ENCODE results near the gene CALU. TPM values are rescaled to one million over a fixed set of nuclear protein-coding genes. Genes with fewer than 3 reads are reported as not detected.

CALU gene
- total RNA-seq, 2 experiments from 2014 or later: 43.2 to 44.2 TPM

- intact Hi-C loops (cut with micrococcal nuclease): no loop called here
- peaks cover 30% of the 10 kb centered on the region for H3K36me3 Mint-ChIP-seq
- DNase-seq: no peak
- H3K4me3 Mint-ChIP-seq: no peak overlapping the region
- ChIA-PET CTCF (interaction anchor here (1.6 kb wide), 1 partner anchor 11 kb away, joined by 4 read pairs; no protein-coding TSS in a partner anchor), POLR2A (no interaction called here)
- H3K9me3 Mint-ChIP-seq: no peaks in the 10 kb centered on the region
- no peaks in the 10 kb centered on the region for H3K27me3 Mint-ChIP-seq
- H3K4me1 Mint-ChIP-seq (ENCODE audit: low read depth): no peaks in the 10 kb centered on the region
- no peak overlapping the region for H3K27ac Mint-ChIP-seq
These were observed 18.0 kb downstream of the CALU start for GRCh38 chr7:128757203-128757602.

- Mint-ChIP-seq H3K36me3 (peaks cover 27% of the 10 kb centered on the region), H3K27me3 (no peaks in the 10 kb centered on the region), H3K27ac (no peak overlapping the region), H3K4me1 (ENCODE audit: low read depth) (no peaks in the 10 kb centered on the region), H3K9me3 (no peaks in the 10 kb centered on the region), H3K4me3 (no peak overlapping the region)
- CTCF ChIA-PET: interaction anchor here (1.2 kb wide), 1 partner anchor 18 kb away, joined by 3 read pairs; no protein-coding TSS in a partner anchor
- no peak for DNase-seq
- intact Hi-C loops (cut with micrococcal nuclease): no loop called here
- POLR2A ChIA-PET: no interaction called here
These were observed 19.4 kb downstream of the CALU start for GRCh38 chr7:128758553-128758952.

GRCh38 chr7:128759242-128759641 is 20.1 kb downstream of the CALU start:
- H3K27me3 Mint-ChIP-seq: no peaks in the 10 kb centered on the region
- no peak for DNase-seq
- ChIA-PET POLR2A (no interaction called here), CTCF (no interaction called here)
- intact Hi-C loops (cut with micrococcal nuclease): no loop called here
- H3K36me3 Mint-ChIP-seq: peaks cover 25% of the 10 kb centered on the region
- no peaks in the 10 kb centered on the region for H3K9me3 Mint-ChIP-seq
- H3K27ac Mint-ChIP-seq: no peak overlapping the region
- H3K4me3 Mint-ChIP-seq: no peak overlapping the region
- no peaks in the 10 kb centered on the region for H3K4me1 Mint-ChIP-seq (ENCODE audit: low read depth)

- H3K27me3 Mint-ChIP-seq: no peaks in the 10 kb centered on the region
- POLR2A ChIA-PET: no interaction called here
- CTCF ChIA-PET: no interaction called here
- DNase-seq: no peak
- intact Hi-C loops (cut with micrococcal nuclease): no loop called here
- H3K4me1 Mint-ChIP-seq (ENCODE audit: low read depth): no peaks in the 10 kb centered on the region
- H3K4me3 Mint-ChIP-seq: no peak overlapping the region
- H3K9me3 Mint-ChIP-seq: no peaks in the 10 kb centered on the region
- peaks cover 35% of the 10 kb centered on the region for H3K36me3 Mint-ChIP-seq
- H3K27ac Mint-ChIP-seq: no peak overlapping the region
These were observed 24.4 kb downstream of the CALU start for GRCh38 chr7:128763541-128763940.

DNA sequence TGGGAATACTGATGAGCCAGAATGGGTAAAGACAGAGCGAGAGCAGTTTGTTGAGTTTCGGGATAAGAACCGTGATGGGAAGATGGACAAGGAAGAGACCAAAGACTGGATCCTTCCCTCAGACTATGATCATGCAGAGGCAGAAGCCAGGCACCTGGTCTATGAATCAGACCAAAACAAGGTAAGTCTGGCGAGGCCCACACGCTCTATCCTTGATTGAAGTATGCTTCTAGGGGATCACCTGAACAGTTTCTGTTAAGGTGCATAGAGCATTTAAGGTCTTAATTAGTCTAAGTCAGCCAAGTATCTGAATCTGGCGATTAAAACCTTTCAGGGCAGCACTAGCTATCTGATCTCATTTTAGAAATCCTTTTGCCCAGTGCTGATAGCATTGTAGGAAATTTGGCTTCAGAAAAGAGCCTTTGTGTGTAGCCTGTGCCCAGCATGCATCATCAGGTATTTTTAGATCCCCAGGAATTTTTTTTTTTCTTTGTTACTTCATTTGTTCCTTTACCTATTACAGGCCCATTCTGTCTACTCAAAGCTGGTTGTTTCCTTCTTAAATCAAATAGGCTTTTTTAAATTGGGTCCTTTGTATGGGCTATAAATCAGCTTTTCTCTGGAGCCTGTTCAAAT is 28.4 kb downstream of the CALU start:
- Mint-ChIP-seq H3K9me3 (no peaks in the 10 kb centered on the region), H3K36me3 (peaks cover 56% of the 10 kb centered on the region), H3K4me1 (ENCODE audit: low read depth) (no peaks in the 10 kb centered on the region), H3K27me3 (no peaks in the 10 kb centered on the region), H3K4me3 (no peak overlapping the region), H3K27ac (no peak overlapping the region)
- intact Hi-C loops (cut with micrococcal nuclease): no loop called here
- ChIA-PET POLR2A (no interaction called here), CTCF (interaction anchor here (0.9 kb wide), 1 partner anchor 11 kb away, joined by 4 read pairs; no protein-coding TSS in a partner anchor)
- no peak for DNase-seq

GRCh38 chr7:128770233-128770632 is 31.1 kb downstream of the CALU start:
- H3K27me3 Mint-ChIP-seq: no peaks in the 10 kb centered on the region
- H3K9me3 Mint-ChIP-seq: no peaks in the 10 kb centered on the region
- DNase-seq: no peak
- peaks cover 65% of the 10 kb centered on the region for H3K36me3 Mint-ChIP-seq
- ChIA-PET POLR2A (no interaction called here), CTCF (no interaction called here)
- intact Hi-C loops (cut with micrococcal nuclease): no loop called here
- H3K4me1 Mint-ChIP-seq (ENCODE audit: low read depth): no peaks in the 10 kb centered on the region
- H3K4me3 Mint-ChIP-seq: no peak overlapping the region
- H3K27ac Mint-ChIP-seq: no peak overlapping the region

- H3K27me3 Mint-ChIP-seq: no peaks in the 10 kb centered on the region
- H3K4me3 Mint-ChIP-seq: no peak overlapping the region
- ChIA-PET POLR2A (no interaction called here), CTCF (no interaction called here)
- no peak for DNase-seq
- H3K27ac Mint-ChIP-seq: no peak overlapping the region
- peaks cover 14% of the 10 kb centered on the region for H3K4me1 Mint-ChIP-seq (ENCODE audit: low read depth)
- H3K9me3 Mint-ChIP-seq: peaks cover 20% of the 10 kb centered on the region
- intact Hi-C loops (cut with micrococcal nuclease): no loop called here
- H3K36me3 Mint-ChIP-seq: peaks cover 57% of the 10 kb centered on the region
These were observed 34.4 kb downstream of the CALU start for GRCh38 chr7:128773604-128774003.

GRCh38 chr7:128774029-128774689 is 35.0 kb downstream of the CALU start:
- Mint-ChIP-seq H3K27ac (no peak overlapping the region), H3K36me3 (peaks cover 54% of the 10 kb centered on the region)
- CTCF ChIA-PET: interaction anchor here (0.9 kb wide), 1 partner anchor 110 kb away, joined by 3 read pairs; no protein-coding TSS in a partner anchor

DNA sequence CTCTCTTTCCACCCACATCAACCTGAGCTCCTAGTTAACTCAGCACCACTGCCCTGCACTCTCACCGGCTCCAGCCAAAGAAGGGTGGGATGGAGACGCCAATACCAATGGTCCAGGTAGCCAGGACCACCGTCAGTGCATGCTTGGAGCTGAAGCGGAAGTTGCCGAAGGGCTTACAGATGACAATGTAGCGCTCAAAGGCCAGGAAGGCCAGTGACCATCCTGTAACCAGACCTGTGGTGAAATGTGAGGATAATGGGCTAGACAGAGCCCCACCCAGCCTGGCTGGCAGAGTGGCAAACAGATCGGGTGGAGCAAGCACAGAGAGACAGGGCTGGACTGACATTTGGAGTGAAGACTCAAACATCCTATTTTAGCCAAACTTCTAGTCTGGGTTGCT is 35.8 kb downstream of the CALU start:
- DNase-seq: no peak
- Mint-ChIP-seq H3K9me3 (peaks cover 20% of the 10 kb centered on the region), H3K27me3 (no peaks in the 10 kb centered on the region), H3K4me3 (no peak overlapping the region), H3K27ac (no peak overlapping the region), H3K36me3 (peaks cover 46% of the 10 kb centered on the region), H3K4me1 (ENCODE audit: low read depth) (peaks cover 14% of the 10 kb centered on the region)
- CTCF ChIA-PET: interaction anchor here (0.9 kb wide), 1 partner anchor 109 kb away, joined by 3 read pairs; no protein-coding TSS in a partner anchor
- intact Hi-C loops (cut with micrococcal nuclease): no loop called here
- POLR2A ChIA-PET: no interaction called here

More at GRCh38 chr7:128774029-128774689, 35.0 kb downstream of the CALU start:
- DNase-seq: no peak
- no peaks in the 10 kb centered on the region for H3K27me3 Mint-ChIP-seq
- H3K9me3 Mint-ChIP-seq: peaks cover 20% of the 10 kb centered on the region
- H3K4me3 Mint-ChIP-seq: no peak overlapping the region
- H3K4me1 Mint-ChIP-seq (ENCODE audit: low read depth): peaks cover 14% of the 10 kb centered on the region
- POLR2A ChIA-PET: no interaction called here
- intact Hi-C loops (cut with micrococcal nuclease): no loop called here

- no peak for DNase-seq
- intact Hi-C loops (cut with micrococcal nuclease): no loop called here
- POLR2A ChIA-PET: no interaction called here
- Mint-ChIP-seq H3K9me3 (peaks cover 20% of the 10 kb centered on the region), H3K27ac (no peak within 1 kb of the TSS), H3K27me3 (no peaks in the 10 kb centered on the region), H3K4me3 (no peak within 1 kb of the TSS), H3K4me1 (ENCODE audit: low read depth) (peaks cover 14% of the 10 kb centered on the region), H3K36me3 (peaks cover 40% of the 10 kb centered on the region)
- CTCF ChIA-PET: no interaction called here
These were observed 36.8 kb downstream of the CALU start, which contains the start of gene OPN1SW for GRCh38 chr7:128775744-128776474. Gene OPN1SW, minus strand, starts transcription at chr7:128775794. Its CDS starts 13 bp downstream, at chr7:128775781.

DNA sequence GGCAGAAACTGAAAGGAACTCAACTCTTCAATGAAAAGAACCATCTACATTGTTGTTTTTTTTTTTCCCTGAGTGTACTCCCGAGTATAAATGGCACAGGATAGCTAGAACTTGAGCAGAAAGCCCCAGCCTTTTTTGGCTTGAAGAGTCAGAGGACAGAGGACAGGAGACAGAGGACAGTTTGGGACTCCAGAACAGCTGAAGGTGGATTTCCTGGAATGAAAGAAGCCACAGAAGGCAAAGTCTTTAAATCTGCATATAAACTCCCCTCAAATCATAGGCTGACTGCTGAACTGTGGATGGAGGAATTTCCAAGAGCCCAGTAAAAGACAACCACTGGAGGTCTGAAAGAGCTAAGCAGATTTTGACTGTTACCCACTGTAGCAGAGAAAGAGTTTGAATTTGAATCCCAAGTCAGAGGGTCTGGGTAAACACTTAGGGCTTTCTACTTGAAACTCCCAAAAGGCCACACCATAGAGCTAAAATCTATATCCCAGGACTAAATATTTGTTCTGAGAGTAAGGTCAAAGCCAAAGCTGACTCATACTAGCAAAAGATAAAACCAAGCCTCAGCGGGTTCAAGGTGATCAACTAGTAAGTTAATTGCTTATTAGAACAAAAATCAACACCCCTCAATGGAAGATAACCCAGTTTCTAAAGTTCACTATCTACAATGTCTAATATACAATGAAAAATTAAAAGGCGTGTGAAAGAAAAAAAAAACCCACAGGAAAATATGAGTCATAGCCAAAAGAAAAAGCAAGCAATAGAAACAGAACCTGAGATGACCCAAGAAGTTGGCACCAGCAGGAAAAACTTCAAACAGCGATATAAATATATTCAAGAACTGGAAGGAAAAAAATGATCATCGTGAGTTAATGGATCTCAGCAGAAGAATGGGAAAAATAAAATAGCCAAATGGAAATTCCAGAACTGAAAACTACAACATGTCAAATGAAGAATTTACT is 38.3 kb downstream of the CALU start:
- peaks cover 27% of the 10 kb centered on the region for H3K36me3 Mint-ChIP-seq
- H3K9me3 Mint-ChIP-seq: peaks cover 20% of the 10 kb centered on the region
- H3K4me1 Mint-ChIP-seq (ENCODE audit: low read depth): peaks cover 14% of the 10 kb centered on the region
- peak overlapping the region; percentile 33 for H3K4me3 Mint-ChIP-seq
- ChIA-PET POLR2A (no interaction called here), CTCF (no interaction called here)
- peak overlapping the region; percentile 62 for H3K27ac Mint-ChIP-seq
- no peaks in the 10 kb centered on the region for H3K27me3 Mint-ChIP-seq
- intact Hi-C loops (cut with micrococcal nuclease): no loop called here
- no peak for DNase-seq

- intact Hi-C loops (cut with micrococcal nuclease): no loop called here
- Mint-ChIP-seq H3K4me3 (no peak overlapping the region), H3K4me1 (ENCODE audit: low read depth) (peaks cover 14% of the 10 kb centered on the region), H3K27ac (no peak overlapping the region), H3K36me3 (peaks cover 19% of the 10 kb centered on the region), H3K9me3 (peaks cover 20% of the 10 kb centered on the region), H3K27me3 (no peaks in the 10 kb centered on the region)
- CTCF ChIA-PET: no interaction called here
- no peak for DNase-seq
- POLR2A ChIA-PET: no interaction called here
These were observed 39.8 kb downstream of the CALU start for GRCh38 chr7:128778946-128779345.

All from activated CD4-positive, alpha-beta memory T cell treated with anti-CD3 and anti-CD28 coated beads for 36 hours (primary cell).